Cardiac atrium fibroblast (primary cell): Measurements from ENCODE around the gene CRTC2. TPM values are rescaled to one million over a fixed set of nuclear protein-coding genes. Genes with fewer than 3 reads are reported as not detected.

Source experiments
- total RNA-seq: library from RNA; depleted of rRNA; stranded (reverse); fragments of >200 nt; gene quantifications from 2 replicates; pipeline ENCODE4 v1.2.3, GENCODE V29; 2015

CRTC2 gene
- 7.2 and 13.1 TPM in 2 replicates for total RNA-seq

GRCh38 chr1:153958111-153958960 lies at the start of gene CRTC2:
CRTC2 (minus strand) TSS chr1:153958612; CDS start chr1:153958497, 115 bp downstream.

GRCh38 chr1:153990468-153991150 lies 32.2 kb upstream of the CRTC2 start, which contains the start of gene RPS27:
RPS27 (plus strand) TSS chr1:153990762; CDS start chr1:153990797, 35 bp downstream.

GRCh38 chr1:153985941-153986761 lies 27.7 kb upstream of the CRTC2 start, which contains the start of gene RAB13:
RAB13 (minus strand) TSS chr1:153986339; CDS start chr1:153986236, 103 bp downstream.

GRCh38 chr1:153977250-153978240 lies 19.1 kb upstream of the CRTC2 start, which contains the start of gene JTB:
JTB (minus strand) TSS chr1:153977674; CDS start chr1:153977252, 422 bp downstream.

GRCh38 chr1:153967107-153967999 lies 8.9 kb upstream of the CRTC2 start, which contains the start of gene CREB3L4:
CREB3L4 (plus strand) TSS chr1:153967902; CDS start chr1:153968526, 624 bp downstream.

DNA sequence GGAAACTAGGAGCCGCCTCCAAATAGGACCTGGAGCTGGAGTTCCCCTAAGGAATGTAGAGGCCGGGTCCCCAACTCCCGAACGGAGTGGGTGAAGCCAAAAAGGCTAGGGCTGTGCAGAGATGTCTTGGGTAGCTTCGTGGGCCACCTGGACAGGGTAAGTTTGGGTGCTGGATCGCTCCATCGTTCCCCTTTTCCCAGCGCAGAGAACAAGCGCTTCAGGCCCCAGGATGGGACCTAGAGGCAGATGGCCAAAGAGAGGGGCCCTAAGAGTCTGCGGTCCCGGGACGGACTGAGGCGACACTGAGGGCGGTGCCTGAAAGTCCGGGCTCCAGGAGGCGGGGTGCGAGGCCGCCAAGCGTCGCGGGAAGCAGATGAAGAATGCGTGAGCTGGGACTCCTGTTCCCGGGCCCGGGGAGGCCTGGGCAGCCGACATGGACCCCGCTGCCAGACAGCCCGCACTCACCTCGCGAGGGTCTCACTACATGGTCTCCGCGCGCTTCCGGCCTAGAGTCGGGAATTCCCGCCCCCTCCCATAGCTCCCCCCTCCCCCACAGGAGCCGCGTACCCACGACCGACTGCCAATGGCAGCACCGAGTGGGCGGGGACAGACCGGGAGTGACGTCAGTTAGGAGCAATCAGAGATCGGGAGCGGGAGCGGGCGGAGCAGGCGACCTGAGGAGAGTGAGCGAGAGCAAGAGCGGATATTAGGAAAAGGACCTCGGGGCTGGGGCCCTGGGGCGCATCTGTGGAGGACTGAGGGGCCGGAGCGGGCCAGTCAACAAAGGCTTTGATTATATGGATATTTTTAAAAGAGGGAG lies 4.8 kb upstream of the CRTC2 start, which contains the start of gene SLC39A1:
TSS of gene SLC39A1 (minus strand) at position 508 of the 820 bp plus-strand sequence. CDS start 822 bp downstream, outside the sequence.

DNA sequence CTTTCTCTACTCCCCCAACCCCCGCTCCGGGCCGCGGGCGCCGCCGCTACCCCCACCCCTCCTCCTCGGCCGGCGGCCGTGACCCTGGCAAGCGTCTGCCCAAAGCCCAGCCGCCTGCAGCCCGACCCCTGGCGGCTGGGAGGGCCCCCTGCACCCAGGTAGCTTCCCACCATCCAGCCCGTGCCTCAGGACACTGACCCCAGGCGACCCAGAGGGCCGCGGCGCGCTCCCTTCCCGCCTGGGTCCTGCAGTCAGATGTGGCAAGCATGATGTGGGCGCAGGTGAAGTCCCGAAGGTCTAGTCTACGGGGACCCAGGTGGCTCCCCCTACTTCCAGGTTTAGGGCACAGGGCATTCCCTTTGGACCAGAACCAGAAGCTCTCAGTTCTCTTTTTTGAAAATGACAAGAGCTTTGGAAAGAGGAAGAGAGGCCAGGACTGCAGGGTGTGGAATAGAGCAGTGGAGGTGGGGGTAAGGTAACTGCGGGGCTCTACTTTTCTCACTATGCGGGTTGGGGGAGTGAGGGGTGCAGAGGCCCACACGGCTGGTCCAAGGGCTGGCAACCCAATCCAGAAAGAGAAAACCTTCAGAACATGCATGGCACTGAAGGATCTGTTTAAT lies 11.7 kb downstream of the CRTC2 start, which contains the start of gene DENND4B:
TSS of gene DENND4B (minus strand) at position 97 of the 620 bp plus-strand sequence. CDS start 2,344 bp downstream, outside the sequence.

GRCh38 chr1:153922972-153923925 lies 35.2 kb downstream of the CRTC2 start, which contains the start of gene GATAD2B:
GATAD2B (minus strand) TSS chr1:153922972; CDS start chr1:153828347, 94,625 bp downstream.

Other genes starting within 250 kb of the CRTC2 start
- gene INTS3, start 230.6 kb downstream of the CRTC2 start, total RNA-seq = 21.8 and 27.7 TPM in 2 replicates
- gene SLC27A3, start 183.2 kb downstream of the CRTC2 start, total RNA-seq = 19.1 and 19.5 TPM in 2 replicates
- gene GATAD2B, start 35.6 kb downstream of the CRTC2 start, total RNA-seq = 2.3 and 4.4 TPM in 2 replicates
- 6.8 and 7.4 TPM in 2 replicates for gene DENND4B, start 11.9 kb downstream of the CRTC2 start, total RNA-seq
- 91.7 and 96.9 TPM in 2 replicates for gene SLC39A1, start 4.9 kb upstream of the CRTC2 start, total RNA-seq
- gene CREB3L4, start 9.3 kb upstream of the CRTC2 start, total RNA-seq = 1.8 and 2.9 TPM in 2 replicates
- gene JTB, start 19.1 kb upstream of the CRTC2 start, total RNA-seq = 208 and 220 TPM in 2 replicates
- gene RAB13, start 27.7 kb upstream of the CRTC2 start, total RNA-seq = 52.4 and 54.3 TPM in 2 replicates
- 2,395 and 2,737 TPM in 2 replicates for gene RPS27, start 32.1 kb upstream of the CRTC2 start, total RNA-seq
- not detected in 2 replicates for gene NUP210L, start 196.5 kb upstream of the CRTC2 start, total RNA-seq
- gene TPM3, start 233.5 kb upstream of the CRTC2 start, total RNA-seq = 447 and 499 TPM in 2 replicates
- not detected in 2 replicates for gene CFAP141, start 247.7 kb upstream of the CRTC2 start, total RNA-seq